GM18502 (cell line): ENCODE data around the gene INS.

Experiments used
- ATAC-seq: cut with Tn5 transposase; IDR thresholded peaks from one replicate; pipeline ENCODE4 v1.9.1; 2021; ENCODE audit warnings: mild to moderate bottlenecking; ENCODE audit not compliant: unreplicated experiment, poor library complexity

The INS gene

GRCh38 chr11:2149864-2150847 lies 10.9 kb downstream of the INS start:
- ATAC-seq, result no peak

GRCh38 chr11:2149460-2149859 lies 11.5 kb downstream of the INS start:
- ATAC-seq, result no peak

- no peak for ATAC-seq
These were observed 12.4 kb downstream of the INS start for GRCh38 chr11:2148595-2148994.

GRCh38 chr11:2147391-2147790 lies 13.6 kb downstream of the INS start:
- ATAC-seq, result no peak

GRCh38 chr11:2146051-2146450 lies 15.0 kb downstream of the INS start:
- ATAC-seq, result no peak

GRCh38 chr11:2144544-2145248 lies 16.3 kb downstream of the INS start:
- no peak for ATAC-seq

GRCh38 chr11:2143799-2144543 lies 17.0 kb downstream of the INS start:
- ATAC-seq, result no peak

- no peak for ATAC-seq
These were observed 17.6 kb downstream of the INS start for GRCh38 chr11:2143477-2143798.

- ATAC-seq, result no peak
These were observed 18.2 kb downstream of the INS start for GRCh38 chr11:2142762-2143202.

- no peak for ATAC-seq
These were observed 18.7 kb downstream of the INS start for GRCh38 chr11:2142300-2142759.

- ATAC-seq, result no peak
These were observed 20.3 kb downstream of the INS start for GRCh38 chr11:2140411-2141400.

GRCh38 chr11:2139621-2140337 lies 21.2 kb downstream of the INS start:
- ATAC-seq, result no peak

GRCh38 chr11:2139123-2139521 lies 21.9 kb downstream of the INS start, which contains the start of gene IGF2:
IGF2 (minus strand) TSS chr11:2139389; CDS start chr11:2135523, 3,866 bp downstream.
- ATAC-seq, result no peak

- ATAC-seq, result no peak
These were observed 22.4 kb downstream of the INS start for GRCh38 chr11:2138431-2139122.

GRCh38 chr11:2138068-2138430 lies 23.0 kb downstream of the INS start:
- no peak for ATAC-seq

GRCh38 chr11:2137202-2138067 lies 23.6 kb downstream of the INS start:
- ATAC-seq, result no peak

GRCh38 chr11:2136952-2137201 lies 24.1 kb downstream of the INS start:
- ATAC-seq, result no peak
